Psoas muscle (tissue), 8 donors: ENCODE measurements around the gene MRPL20. TPM values are rescaled to one million over a fixed set of nuclear protein-coding genes. Genes with fewer than 3 reads are reported as not detected.
A peak's percentile ranks its signal among the peaks of the same experiment; 100 is the strongest.

ENCODE experiments used
- ATAC-seq, 4 donors: fragments of 200-7000 bp; cut with Tn5 transposase; one replicate each; pipeline ENCODE4 v1.9.1; 2020; ENCODE audit warnings: moderate library complexity in 3 of 4, mild to moderate bottlenecking in 2 of 4
- DNase-seq, 2 donors: peaks; one replicate each; pipeline ENCODE4 v3.0.0-alpha.2; 2020
- H3K27ac ChIP-seq: fragments of 200-600 bp; one replicate; pipeline ENCODE4 v1.8.0; 2022
- H3K27me3 ChIP-seq, 3 donors: fragments of 200-600 bp in 1 of 3; one replicate each; pipeline versions ENCODE4 v1.6.1 to v1.8.0; 2013 to 2022; ENCODE audit warnings: low read length in 2 of 3, mild to moderate bottlenecking in 2 of 3, moderate library complexity in 1 of 3; ENCODE audit not compliant: insufficient read depth in 3 of 3
- H3K36me3 ChIP-seq, 2 donors: fragments of 200-600 bp in 1 of 2; one replicate each; pipeline versions ENCODE4 v1.6.1 to v1.8.0; 2013 to 2022; ENCODE audit warnings: low read depth in 1 of 2, mild to moderate bottlenecking in 1 of 2, moderate library complexity in 1 of 2; ENCODE audit not compliant: insufficient read depth in 1 of 2
- H3K4me1 ChIP-seq: fragments of 200-600 bp; one replicate; pipeline ENCODE4 v1.8.0; 2022
- H3K4me3 ChIP-seq: fragments of 200-600 bp; one replicate; pipeline ENCODE4 v1.8.0; 2022; ENCODE audit warnings: mild to moderate bottlenecking
- H3K9me3 ChIP-seq: fragments of 200-600 bp; one replicate; pipeline ENCODE4 v1.8.0; 2022
- CTCF ChIP-seq: fragments of 200-600 bp; IDR thresholded peaks from one replicate; pipeline ENCODE4 v1.8.0; 2022; ENCODE audit warnings: antibody characterized with exemption
- WGBS, 3 donors: extraction: QIAGEN DNeasy Blood & Tissue Kit; methylation state at CpG; one replicate each; pipeline versions ENCODE4 v1.1.6 to v1.1.7; 2013; 5-methylcytosine and 5-hydroxymethylcytosine counted together
- intact Hi-C, 2 donors: fragments of 100-400 bp; cut with DNase I; formaldehyde crosslinking; loops; one replicate each; pipeline versions ENCODE4 v1.11.0 to v1.14.2; 2022
- polyA plus RNA-seq, 3 donors: library from polyadenylated mRNA; stranded (reverse); fragments of 200-250 nt; gene quantifications; one replicate each; pipeline ENCODE4 v1.2.3, GENCODE V29; 2013
- total RNA-seq, 4 donors: library from RNA; stranded (reverse); fragmentation: NEBNext Ultra II Directional in 2 of 4; extraction: Animal tissue kit (Norgen Biotek cat#: 25700) in 2 of 4; gene quantifications; one replicate each; pipeline versions ENCODE4 v1.2.1 to v1.2.4, GENCODE V29; 2021 to 2023
- donor health status: healthy with polysubstance abuse.
- donor health status: DM: no; HTN: no; CAD: no; lungs with moderate emphysema.
- donor health status: Bipolar disorder and iron deficiency.
- donor health status: healthy.
- donor health status: DM: yes; HTN: yes; CAD: no.
- donor health status: DM: no; HTN: no; CAD: no.
- donor health status: DM: no; HTN: no; CAD: no.
- donor health status: DM: yes; HTN: yes; CAD: no.

MRPL20 gene
- total and polyA plus RNA-seq, 7 donors: 114 to 308 (median 159) TPM

DNA sequence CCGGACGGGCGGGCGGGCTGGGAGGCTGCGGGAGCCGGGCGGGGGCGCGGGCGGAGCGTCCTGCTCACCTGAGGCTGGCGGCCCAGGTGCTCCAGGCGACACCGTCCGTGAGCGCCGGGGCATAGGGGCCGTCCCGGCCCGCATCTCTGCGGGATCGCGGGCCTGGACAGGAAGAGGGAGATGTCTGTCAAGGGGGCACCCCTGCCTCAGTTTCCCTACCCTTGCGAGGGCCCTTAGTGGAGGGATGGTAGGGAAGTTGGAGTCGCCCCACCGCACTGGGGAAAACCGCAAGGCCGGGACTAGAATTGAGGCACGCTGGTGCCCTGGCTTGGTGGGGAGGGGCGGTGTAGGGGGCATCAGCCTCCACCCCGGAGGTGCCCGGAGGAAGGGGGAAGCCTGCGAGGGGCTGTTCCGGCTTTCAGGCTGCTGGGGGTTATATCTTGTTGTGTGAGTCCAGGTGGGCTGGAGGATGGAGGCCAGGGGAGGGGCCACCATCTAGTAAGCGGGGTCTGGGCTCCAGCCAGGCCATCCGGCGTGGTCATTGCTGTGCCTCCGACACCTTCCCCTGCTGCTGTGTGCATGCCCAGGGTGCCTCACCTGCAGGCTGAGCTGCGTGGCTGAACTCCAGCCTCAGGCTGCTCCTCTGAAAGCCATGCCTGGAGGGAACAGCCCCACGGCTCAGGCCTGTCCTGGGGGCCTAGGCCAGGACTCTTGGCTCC lies 29.0 kb upstream of the MRPL20 start:
- no peak for DNase-seq
- no peak for TF ChIP-seq CTCF
- peaks cover 0 to 8% (median 0%) of the 10 kb centered on the region in 3 donors for H3K27me3 ChIP-seq
- 11 to 18% (median 11%) methylated on average over 26 to 40 of the region's 40 CpGs for WGBS, 3 donors
- no peaks in the 10 kb centered on the region for H3K36me3 ChIP-seq
- peak overlapping the region; percentile 75 for H3K27ac ChIP-seq
- no peaks in the 10 kb centered on the region for H3K9me3 ChIP-seq
- peak overlapping the region; percentile 65 for H3K4me3 ChIP-seq
- no peak for ATAC-seq
- intact Hi-C loops: no loop called here
- peaks cover 18% of the 10 kb centered on the region for H3K4me1 ChIP-seq

DNA sequence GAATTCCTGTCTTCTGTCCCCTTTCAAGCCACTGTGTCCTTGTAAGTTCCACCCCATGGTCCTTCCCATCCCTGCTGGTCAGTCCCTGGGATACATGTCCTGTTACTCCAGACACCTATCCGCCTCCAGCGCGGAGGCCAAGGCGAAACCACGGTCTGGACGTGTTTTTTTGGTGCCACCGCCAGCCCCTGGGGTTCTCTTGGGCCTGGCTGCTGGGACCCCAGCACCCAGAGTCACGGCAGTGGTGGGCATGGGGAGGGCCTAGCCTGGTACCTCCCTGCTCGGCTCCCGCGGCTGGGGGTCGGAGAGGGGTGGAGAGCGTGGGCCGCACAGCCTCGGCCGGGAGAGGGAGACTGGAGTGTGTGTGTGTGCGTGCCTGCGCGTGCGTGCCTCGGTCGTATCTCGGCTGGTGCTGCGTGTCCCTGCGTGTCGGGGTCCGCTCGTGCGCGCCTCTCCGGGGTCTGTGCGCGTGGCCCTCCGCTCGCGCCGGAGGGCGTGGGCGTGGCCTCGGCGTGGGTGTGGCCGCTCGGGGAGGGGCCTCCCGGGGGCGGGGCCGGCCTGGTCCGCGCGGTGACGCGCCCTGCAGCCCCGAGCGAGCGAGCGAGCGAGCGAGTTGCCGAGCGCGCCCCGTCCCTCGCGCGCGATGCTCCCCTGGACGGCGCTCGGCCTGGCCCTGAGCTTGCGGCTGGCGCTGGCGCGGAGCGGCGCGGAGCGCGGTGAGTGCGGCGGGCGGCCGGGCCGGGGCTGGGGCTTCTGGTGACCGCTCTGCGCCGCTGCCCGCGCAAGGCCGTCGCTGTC lies 28.2 kb upstream of the MRPL20 start, which contains the start of gene VWA1:
TSS of gene VWA1 (plus strand) at position 585 of the 798 bp plus-strand sequence. CDS start at position 644, 59 bp downstream.
- Histone ChIP-seq H3K27ac (peak within 1 kb of the TSS; percentile 75), H3K4me3 (peak within 1 kb of the TSS; percentile 65), H3K36me3 (no peaks in the 10 kb centered on the region), H3K4me1 (peaks cover 18% of the 10 kb centered on the region), H3K27me3 (peaks cover 0 to 8% (median 0%) of the 10 kb centered on the region in 3 donors), H3K9me3 (no peaks in the 10 kb centered on the region)
- no peak for TF ChIP-seq CTCF
- intact Hi-C loops: no loop called here
- 6 to 16% (median 8%) methylated on average over 36 to 89 of the region's 89 CpGs for WGBS, 3 donors
- DNase-seq (peak; percentile 78 to 86), ATAC-seq (peak; percentile 66 to 79 (median 72))

DNA sequence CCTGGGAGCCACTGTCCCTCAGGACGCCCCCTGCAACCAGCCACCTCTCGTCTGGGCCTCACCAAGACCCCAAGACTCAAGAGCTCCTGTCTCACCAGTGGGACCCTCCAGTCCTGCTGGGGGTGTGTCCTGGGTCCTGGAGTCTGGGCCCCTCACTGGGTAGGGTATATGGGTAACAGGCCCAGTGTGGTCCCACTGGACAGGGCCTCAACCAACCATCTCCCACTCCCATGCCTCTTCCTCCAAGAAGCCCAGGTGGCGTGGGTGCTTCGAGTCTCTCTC lies 27.7 kb upstream of the MRPL20 start:
- DNase-seq (no peak), ATAC-seq (no peak)
- H3K4me1 ChIP-seq: peaks cover 18% of the 10 kb centered on the region
- peak overlapping the region; percentile 65 for H3K4me3 ChIP-seq
- H3K36me3 ChIP-seq: no peaks in the 10 kb centered on the region
- TF ChIP-seq CTCF: no peak
- intact Hi-C loops: no loop called here
- 54 to 79% (median 70%) methylated on average over 4 of the region's 4 CpGs for WGBS, 3 donors
- no peaks in the 10 kb centered on the region for H3K9me3 ChIP-seq
- H3K27me3 ChIP-seq: peaks cover 0 to 8% (median 0%) of the 10 kb centered on the region in 3 donors
- H3K27ac ChIP-seq: peak overlapping the region; percentile 75

GRCh38 chr1:1434131-1434823 lies 27.2 kb upstream of the MRPL20 start:
- WGBS, 3 donors: 26 to 45% (median 44%) methylated on average over 20 to 32 of the region's 32 CpGs
- ATAC-seq (peak in 1 of 4 donors; percentile 6), DNase-seq (peak in 1 of 2 donors; percentile 75)
- Histone ChIP-seq H3K9me3 (no peaks in the 10 kb centered on the region), H3K27me3 (peaks cover 0 to 8% (median 0%) of the 10 kb centered on the region in 3 donors), H3K27ac (peak overlapping the region; percentile 75), H3K36me3 (no peaks in the 10 kb centered on the region), H3K4me3 (peak overlapping the region; percentile 65), H3K4me1 (peaks cover 23% of the 10 kb centered on the region)
- intact Hi-C loops: no loop called here
- no peak for TF ChIP-seq CTCF
